GM06990 (cell line): ENCODE measurements around the gene PTPRN2.

ENCODE experiments used
- DNase-seq: peaks from one replicate; pipeline ENCODE4 v3.0.0-alpha.2; 2011; ENCODE audit not compliant: insufficient read length; ENCODE audit errors: extremely low read depth
- H3K27me3 ChIP-seq: replicated peaks from 2 replicates; pipeline ENCODE4 v1.6.0; 2011; ENCODE audit warnings: low read length; ENCODE audit not compliant: control insufficient read depth, insufficient read depth
- H3K36me3 ChIP-seq: 2 replicates; pipeline ENCODE4 v1.5.1; 2011; ENCODE audit warnings: low read length; ENCODE audit not compliant: control insufficient read depth, insufficient read depth
- H3K4me3 ChIP-seq: replicated peaks from 2 replicates; pipeline ENCODE4 v1.5.1; 2011; ENCODE audit warnings: low read depth, mild to moderate bottlenecking, control low read depth, low read length
- CTCF ChIP-seq: IDR thresholded peaks from 2 replicates; pipeline ENCODE4 v1.5.1; 2011; ENCODE audit warnings: low read length, control low read depth, mild to moderate bottlenecking, inconsistent platforms; ENCODE audit not compliant: insufficient read depth, poor library complexity, severe bottlenecking

Gene PTPRN2

GRCh38 chr7:157885140-157885539 is 702.5 kb downstream of the PTPRN2 start:
- no peak for TF ChIP-seq CTCF

DNA sequence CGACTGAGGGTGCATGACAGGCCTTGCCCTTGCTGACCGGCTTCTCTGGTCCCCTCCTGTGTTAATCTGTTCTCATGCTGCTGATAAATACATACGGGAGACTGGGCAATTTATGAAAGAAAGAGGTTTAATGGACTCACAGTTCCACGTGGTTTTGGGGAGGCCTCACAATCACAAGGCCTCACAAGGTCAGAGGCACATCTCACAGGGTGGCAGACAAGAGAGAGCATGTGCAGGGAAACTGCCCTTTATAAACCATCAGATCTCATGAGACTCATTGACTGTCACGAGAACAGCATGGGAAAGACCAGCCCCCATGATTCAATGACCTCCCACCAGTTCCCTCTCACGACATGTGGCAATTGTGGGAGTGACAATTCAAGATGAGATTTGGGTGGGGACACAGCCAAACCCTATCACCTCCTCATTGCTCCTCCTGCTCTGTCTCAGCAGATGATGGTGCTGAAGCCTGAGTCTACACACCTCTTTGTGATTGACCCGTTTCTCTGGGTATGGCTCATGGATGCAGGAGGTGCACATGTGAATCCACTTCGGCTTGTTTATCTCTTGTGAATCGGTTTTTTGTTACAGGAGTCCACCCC is 703.1 kb downstream of the PTPRN2 start:
- H3K4me3 ChIP-seq = no peak overlapping the region
- H3K36me3 ChIP-seq = no peaks in the 10 kb centered on the region
- TF ChIP-seq CTCF = no peak
- no peak for DNase-seq
- H3K27me3 ChIP-seq = no peaks in the 10 kb centered on the region

More at GRCh38 chr7:157885140-157885539, 702.5 kb downstream of the PTPRN2 start:
- Histone ChIP-seq H3K4me3 (no peak overlapping the region), H3K27me3 (no peaks in the 10 kb centered on the region), H3K36me3 (no peaks in the 10 kb centered on the region)
- DNase-seq = no peak

- no peak for DNase-seq
- H3K4me3 ChIP-seq = no peak overlapping the region
- H3K36me3 ChIP-seq = no peaks in the 10 kb centered on the region
- no peak for TF ChIP-seq CTCF
- H3K27me3 ChIP-seq = no peaks in the 10 kb centered on the region
These were observed 706.4 kb downstream of the PTPRN2 start for GRCh38 chr7:157881048-157881771.

DNA sequence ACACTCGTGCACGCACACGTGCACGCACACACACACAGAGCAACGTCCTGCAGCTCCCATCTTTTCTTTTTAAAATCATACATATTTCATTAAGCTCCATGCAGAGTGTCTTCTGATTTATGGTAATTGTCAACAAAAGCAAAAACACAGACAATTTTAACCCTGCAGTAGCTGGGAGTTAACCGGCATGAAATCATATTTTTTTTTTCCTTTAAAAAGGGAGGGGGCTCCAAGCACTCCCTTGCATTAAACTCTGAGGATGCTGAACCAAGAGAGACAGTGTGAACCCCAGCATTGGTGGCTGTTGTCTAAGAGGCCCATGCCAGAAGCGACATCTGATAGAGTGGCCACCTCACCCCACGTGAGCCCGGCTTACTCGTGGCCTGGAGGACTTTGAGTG is 708.2 kb downstream of the PTPRN2 start:
- DNase-seq = no peak
- no peak for TF ChIP-seq CTCF
- Histone ChIP-seq H3K27me3 (no peaks in the 10 kb centered on the region), H3K36me3 (no peaks in the 10 kb centered on the region), H3K4me3 (no peak overlapping the region)

DNA sequence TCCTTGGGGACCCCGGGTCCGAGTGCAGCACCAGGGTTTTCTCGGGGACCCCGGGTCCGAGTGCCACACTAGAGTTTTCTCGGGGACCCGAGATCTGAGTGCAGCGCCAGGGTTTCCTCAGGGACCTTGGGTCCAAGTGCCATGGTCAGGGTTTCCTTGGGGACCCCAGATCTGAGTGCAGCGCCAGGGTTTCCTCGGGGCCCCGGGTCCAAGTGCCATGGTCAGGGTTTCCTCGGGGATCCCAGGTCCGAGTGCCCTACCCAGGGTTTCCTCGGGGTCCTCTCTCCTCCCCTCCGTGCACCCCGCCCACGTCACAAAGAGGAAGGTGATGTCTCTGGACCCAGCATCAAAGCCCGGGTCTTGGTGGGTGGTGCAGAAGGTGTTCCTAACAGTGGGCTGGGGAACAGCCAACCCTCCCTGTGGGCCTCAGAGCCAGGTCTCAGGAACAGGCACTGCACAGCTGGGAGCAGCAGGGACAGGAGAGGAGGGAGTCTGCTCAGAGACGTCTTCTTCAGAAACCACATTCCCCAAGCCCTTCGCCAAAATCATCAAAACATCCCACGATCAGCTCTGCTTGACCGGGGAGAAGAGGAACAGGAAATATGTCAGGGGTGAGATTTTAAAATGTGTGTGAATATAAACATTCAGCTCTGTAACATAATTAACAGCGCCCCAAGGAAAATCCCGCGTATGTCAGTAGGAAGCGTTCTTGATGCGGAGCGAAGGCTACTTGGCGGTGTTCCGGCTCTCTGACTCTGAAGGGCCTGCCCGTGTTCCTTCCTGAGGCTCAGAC is 710.1 kb downstream of the PTPRN2 start:
- no peak for TF ChIP-seq CTCF

More for the DNA sequence above, 710.1 kb downstream of the PTPRN2 start:
- no peak overlapping the region for H3K4me3 ChIP-seq
- DNase-seq = no peak
- no peaks in the 10 kb centered on the region for H3K36me3 ChIP-seq
- no peaks in the 10 kb centered on the region for H3K27me3 ChIP-seq
